Measurements from ENCODE around the gene EFNA5. TPM values are rescaled to one million over a fixed set of nuclear protein-coding genes. Genes with fewer than 3 reads are reported as not detected.

Gene EFNA5
- total RNA-seq, 3 donors from 2014 or later (not counting 1 experiment from before 2014, with no cell fraction given) = 2.2 to 8.1 (median 4.3) TPM

GRCh38 chr5:107668154-107669095, 2.3 kb downstream of the EFNA5 start:
- DNase-seq (no peak), ATAC-seq (no peak)
- intact Hi-C loops (cut with micrococcal nuclease) = no loop called here
- no peak for TF ChIP-seq CTCF (IDR thresholded peaks at IDR 0.05)
- Histone ChIP-seq H3K4me3 (ENCODE audit: low read length) (no peak overlapping the region), H3K9me3 (ENCODE audit: control insufficient read depth, insufficient read depth, low read length) (no peaks in the 10 kb centered on the region), H3K4me1 (ENCODE audit: control insufficient read depth, insufficient read depth, low read length) (peaks cover 42% of the 10 kb centered on the region), H3K27me3 (ENCODE audit: control insufficient read depth, insufficient read depth, low read length) (peaks cover 40% of the 10 kb centered on the region), H3K36me3 (ENCODE audit: control insufficient read depth, insufficient read depth, low read length) (no peaks in the 10 kb centered on the region), H3K27ac (ENCODE audit: low read length) (no peak overlapping the region)
- Mint-ChIP-seq H3K27me3 (ENCODE audit: low read depth in 2 of 2) (peaks cover 41 to 62% of the 10 kb centered on the region in 2 donors), H3K4me1 (peaks cover 20 to 35% of the 10 kb centered on the region in 2 donors), H3K9me3 (no peaks in the 10 kb centered on the region), H3K36me3 (no peaks in the 10 kb centered on the region), H3K27ac (no peak overlapping the region), H3K4me3 (peak overlapping the region; percentile 42)
- 42% methylated on average over 9 of the region's 11 CpGs for WGBS (ENCODE audit: insufficient coverage)

- ATAC-seq = no peak
- Mint-ChIP-seq H3K4me1 (peaks cover 2 to 15% of the 10 kb centered on the region in 2 donors), H3K4me3 (no peak overlapping the region), H3K9me3 (no peaks in the 10 kb centered on the region), H3K36me3 (no peaks in the 10 kb centered on the region), H3K27me3 (ENCODE audit: low read depth in 2 of 2) (peaks cover 44 to 72% of the 10 kb centered on the region in 2 donors), H3K27ac (no peak overlapping the region)
- Histone ChIP-seq H3K27me3 (ENCODE audit: control insufficient read depth, insufficient read depth, low read length) (peaks cover 28% of the 10 kb centered on the region), H3K36me3 (ENCODE audit: control insufficient read depth, insufficient read depth, low read length) (no peaks in the 10 kb centered on the region), H3K4me1 (ENCODE audit: control insufficient read depth, insufficient read depth, low read length) (peaks cover 20% of the 10 kb centered on the region), H3K9me3 (ENCODE audit: control insufficient read depth, insufficient read depth, low read length) (no peaks in the 10 kb centered on the region), H3K27ac (ENCODE audit: low read length) (no peak overlapping the region), H3K4me3 (ENCODE audit: low read length) (no peak overlapping the region)
- WGBS (ENCODE audit: insufficient coverage) = 78% methylated on average over 1 of the region's 3 CpGs
- TF ChIP-seq CTCF (IDR thresholded peaks at IDR 0.05) = no peak
- intact Hi-C loops (cut with micrococcal nuclease) = no loop called here
- DNase-seq = no peak
These were observed 4.6 kb downstream of the EFNA5 start for GRCh38 chr5:107666051-107666655.

- WGBS (ENCODE audit: insufficient coverage) = 83% methylated on average over 2 of the region's 2 CpGs
- Mint-ChIP-seq H3K4me3 (no peak overlapping the region), H3K9me3 (no peaks in the 10 kb centered on the region), H3K27me3 (ENCODE audit: low read depth in 2 of 2) (peaks cover 43 to 80% of the 10 kb centered on the region in 2 donors), H3K36me3 (no peaks in the 10 kb centered on the region), H3K4me1 (peaks cover 0 to 4% of the 10 kb centered on the region in 2 donors), H3K27ac (no peak overlapping the region)
- H3K36me3 ChIP-seq (ENCODE audit: control insufficient read depth, insufficient read depth, low read length) = no peaks in the 10 kb centered on the region
- H3K27ac ChIP-seq (ENCODE audit: low read length) = no peak overlapping the region
- ATAC-seq (no peak), DNase-seq (no peak)
- H3K27me3 ChIP-seq (ENCODE audit: control insufficient read depth, insufficient read depth, low read length) = peaks cover 22% of the 10 kb centered on the region
- TF ChIP-seq CTCF (IDR thresholded peaks at IDR 0.05) = no peak
- H3K4me3 ChIP-seq (ENCODE audit: low read length) = no peak overlapping the region
- peaks cover 11% of the 10 kb centered on the region for H3K4me1 ChIP-seq (ENCODE audit: control insufficient read depth, insufficient read depth, low read length)
- intact Hi-C loops (cut with micrococcal nuclease) = no loop called here
- no peaks in the 10 kb centered on the region for H3K9me3 ChIP-seq (ENCODE audit: control insufficient read depth, insufficient read depth, low read length)
These were observed 5.6 kb downstream of the EFNA5 start for GRCh38 chr5:107665036-107665570.

All from natural killer cell (primary cell).